GM11168 (cell line): ENCODE measurements around the gene FN3K.

Source experiments
- in situ Hi-C: fragments of 300-500 bp; cut with MboI; formaldehyde crosslinking; loops from one replicate; pipeline ENCODE4 v1.12.0; 2022; ENCODE audit warnings: low sequenced_read_pairs; ENCODE audit not compliant: unreplicated experiment

FN3K gene

DNA sequence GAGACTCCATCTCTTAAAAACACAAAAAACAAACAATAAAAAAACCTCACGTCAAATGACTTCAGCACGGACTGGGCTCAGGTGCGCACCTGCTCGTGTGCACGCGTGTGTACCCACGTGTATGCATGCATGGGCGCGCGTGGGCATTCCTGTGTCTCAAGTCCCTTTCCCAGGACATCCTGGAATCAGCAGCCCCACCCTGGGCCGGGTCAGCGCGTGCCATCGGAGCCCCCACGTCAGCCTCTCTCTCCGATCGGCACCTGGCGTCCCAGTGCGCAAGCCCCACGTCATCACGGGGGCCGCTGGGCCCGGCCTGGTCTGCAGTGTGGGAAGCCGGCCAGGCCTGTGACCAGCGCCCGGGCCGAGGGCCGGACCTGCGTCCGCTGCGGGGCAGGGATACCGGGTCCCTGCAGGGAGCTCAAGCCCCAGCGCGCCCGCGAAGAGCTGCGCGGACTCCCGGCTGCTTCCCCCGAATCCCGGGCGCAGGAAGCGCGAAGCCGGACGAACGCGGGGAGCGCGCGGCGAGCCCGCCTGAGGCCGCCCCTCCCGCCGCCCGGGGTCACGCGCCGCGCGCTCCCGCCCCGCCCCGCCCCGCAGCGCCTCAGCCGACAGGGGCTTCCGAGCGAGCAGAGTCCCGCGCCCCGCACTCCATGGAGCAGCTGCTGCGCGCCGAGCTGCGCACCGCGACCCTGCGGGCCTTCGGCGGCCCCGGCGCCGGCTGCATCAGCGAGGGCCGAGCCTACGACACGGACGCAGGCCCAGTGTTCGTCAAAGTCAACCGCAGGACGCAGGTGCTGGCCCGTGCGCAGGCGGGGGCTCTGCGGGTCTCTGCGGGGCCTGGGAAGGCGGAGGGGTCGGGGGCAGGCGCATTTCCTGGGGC is at the start of gene FN3K:
TSS of gene FN3K (plus strand) at position 629 of the 880 bp plus-strand sequence. CDS start at position 651, 22 bp downstream.
- in situ Hi-C loops, result no loop called here

DNA sequence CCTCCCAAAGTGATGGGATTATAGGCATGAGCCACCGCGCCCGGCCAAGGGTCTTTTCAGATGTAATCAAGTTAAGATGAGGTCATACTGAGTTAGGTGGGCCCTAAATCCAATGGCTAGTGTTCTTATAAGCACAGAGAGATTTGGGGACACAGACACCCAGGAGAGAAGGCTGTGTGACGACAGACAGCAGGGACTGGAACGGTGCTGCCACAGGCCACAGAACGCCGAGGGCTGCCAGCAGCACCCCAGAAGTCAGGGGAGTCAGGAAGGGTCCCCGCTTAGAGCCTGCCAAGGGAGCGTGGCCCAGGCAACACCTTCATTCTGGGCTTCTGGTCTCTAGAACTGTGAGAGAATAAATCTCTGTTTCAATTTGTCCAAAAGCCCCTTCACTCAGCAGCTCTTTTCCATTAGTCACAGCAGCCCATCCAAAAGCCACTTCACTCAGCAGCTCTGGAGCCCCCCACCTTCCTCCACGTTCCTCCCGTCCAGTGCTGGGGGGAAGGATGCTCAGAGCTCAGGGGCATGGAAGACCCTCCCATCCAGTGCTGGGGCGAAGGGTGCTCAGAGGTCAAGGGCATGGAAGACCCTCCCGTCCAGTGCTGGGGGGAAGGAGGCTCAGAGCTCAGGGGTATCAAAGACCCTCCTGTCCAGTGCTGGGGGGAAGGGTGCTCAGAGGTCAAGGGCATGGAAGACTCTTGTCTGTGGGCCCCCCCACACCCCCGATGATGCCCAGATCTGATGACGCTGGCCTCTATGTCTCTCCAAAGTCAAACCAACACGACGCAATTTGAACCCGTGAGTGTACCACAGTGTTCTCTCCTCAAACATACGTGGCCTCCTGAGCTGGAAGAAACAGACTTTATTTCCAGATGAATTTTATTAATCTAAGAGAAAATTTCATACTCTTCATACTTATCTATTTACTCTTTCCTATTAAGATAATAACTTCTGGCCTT is 48.8 kb upstream of the FN3K start:
- in situ Hi-C loops, result no loop called here

DNA sequence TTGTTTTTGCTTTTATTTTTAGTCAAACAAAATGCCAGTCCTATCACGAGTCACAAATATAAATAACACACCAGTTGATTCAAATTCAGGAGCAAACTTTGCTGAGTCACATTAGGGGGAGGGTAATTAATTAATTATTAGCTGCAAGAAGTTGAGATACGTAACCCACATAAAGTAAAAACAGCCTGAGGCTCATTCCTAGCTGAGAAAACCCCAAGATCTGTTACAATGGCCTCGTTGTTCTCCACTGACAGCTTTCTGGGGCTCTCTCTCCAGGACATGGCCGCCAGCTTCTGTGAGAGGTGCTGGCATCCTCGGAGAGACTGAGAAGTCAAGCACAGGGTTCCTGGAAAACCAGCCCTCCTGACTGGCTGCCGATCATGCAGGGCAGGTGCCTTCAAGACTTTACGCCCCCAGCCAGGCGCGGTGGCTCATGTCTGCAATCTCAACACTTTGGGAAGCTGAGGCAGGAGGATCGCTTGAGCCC is 48.0 kb upstream of the FN3K start:
- in situ Hi-C loops, result no loop called here

DNA sequence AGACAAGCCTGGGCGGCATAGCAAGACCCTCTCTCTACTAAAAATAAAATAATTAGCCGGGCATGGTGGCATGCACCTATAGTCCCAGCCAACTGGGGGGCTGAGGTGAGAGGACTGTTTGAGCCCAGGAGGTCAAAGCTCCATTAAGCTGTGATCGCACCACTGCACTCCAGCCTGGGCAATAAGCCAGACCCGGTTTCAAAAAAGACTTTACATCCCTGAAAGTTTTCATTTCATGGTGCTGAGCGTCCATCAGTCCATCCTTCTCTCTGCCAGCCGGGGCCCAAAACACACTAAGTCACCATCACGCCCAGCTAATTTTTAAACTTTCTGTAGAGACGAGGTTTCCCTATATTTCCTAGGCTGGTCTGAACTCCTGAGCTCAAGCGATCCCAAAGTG is 47.5 kb upstream of the FN3K start:
- in situ Hi-C loops, result no loop called here

DNA sequence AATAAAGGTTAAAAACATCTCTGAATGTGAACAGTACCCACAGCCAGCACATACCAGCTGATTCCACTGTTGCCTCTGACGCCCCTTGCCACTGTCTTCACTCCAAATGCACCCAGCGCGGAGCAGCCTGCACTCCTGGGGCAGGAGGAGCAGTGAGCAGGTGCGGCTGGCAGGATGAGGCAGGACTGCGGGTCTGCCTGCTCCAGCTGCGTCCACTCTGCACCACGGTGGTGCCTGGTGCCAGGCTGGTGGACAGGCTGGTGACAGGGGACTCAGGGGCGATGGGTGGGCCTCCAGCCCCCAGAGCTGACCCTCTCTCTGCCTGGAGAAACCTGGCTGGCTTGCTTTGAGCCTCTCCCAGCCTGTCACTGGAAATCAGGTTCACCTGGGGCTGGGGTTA is 46.3 kb upstream of the FN3K start:
- in situ Hi-C loops, result no loop called here

DNA sequence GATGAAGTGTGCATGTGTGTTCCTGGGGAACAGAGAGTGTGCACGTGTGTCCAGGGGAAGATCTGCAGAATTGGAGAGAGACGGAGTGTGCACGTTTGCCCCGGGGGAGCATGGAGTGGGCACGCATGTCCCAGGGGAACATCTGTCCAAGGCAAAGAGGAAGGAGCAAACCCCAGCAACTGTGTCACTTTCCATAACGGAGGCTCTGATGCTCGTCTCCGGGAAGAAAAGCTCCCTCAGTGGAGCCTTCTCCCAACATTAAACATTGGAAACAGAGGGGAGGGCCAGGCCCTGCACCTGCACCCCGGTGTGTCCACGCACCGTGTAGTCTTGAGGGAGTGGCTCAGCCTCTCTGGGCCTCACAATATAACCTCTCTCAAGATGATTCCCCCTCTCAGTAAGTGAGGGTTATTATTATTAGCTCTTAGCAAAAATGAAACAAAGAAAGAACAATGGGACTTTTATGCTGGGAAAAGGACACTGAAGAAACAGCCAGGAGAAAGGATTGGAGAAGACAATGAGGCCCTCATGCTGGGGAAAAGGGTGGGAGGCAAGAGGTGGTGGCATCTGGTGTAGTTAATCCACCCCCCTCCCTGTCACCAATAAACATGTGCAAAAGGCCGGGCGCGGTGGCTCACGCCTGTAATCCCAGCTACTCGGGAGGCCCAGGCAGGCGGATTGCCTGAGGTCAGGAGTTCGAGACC is 44.5 kb upstream of the FN3K start:
- in situ Hi-C loops, result no loop called here

DNA sequence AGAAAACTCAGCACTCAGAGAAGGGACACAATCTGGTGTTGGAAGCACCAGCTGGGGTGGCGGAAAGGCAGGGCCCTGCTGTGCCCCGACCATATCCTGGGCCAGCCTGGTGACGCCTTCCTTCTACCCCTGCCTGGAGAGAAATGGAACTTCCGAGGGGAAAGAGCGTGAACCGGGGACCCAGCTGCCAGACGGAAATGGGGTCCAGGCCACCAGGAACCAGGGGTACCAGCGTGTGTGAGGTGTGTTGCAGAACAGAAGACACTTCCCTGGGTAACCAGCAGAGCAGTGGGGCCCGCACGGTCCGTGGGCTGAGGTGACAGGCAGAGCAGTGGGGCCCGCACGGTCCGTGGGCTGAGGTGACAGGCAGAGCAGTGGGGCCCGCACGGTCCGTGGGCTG is 43.7 kb upstream of the FN3K start:
- in situ Hi-C loops, result no loop called here

DNA sequence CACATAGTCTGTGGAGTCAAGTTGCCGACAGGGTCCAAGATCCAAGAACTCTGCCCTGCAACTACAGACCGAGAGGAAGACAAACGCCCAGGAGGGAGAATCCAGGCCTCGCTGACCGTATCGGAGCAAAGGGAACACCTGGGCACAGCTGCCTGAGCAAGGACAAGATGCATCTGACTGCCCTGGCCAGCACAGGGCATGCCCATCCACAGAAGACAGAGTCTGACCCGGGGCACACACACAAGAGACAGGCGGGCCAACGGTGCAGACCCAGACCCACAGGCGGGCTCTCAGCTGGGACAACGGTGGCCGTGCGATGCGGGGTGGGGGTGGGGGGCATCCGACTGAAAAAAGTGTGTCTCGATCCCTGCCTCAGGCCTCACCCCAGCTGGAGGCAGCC is 43.1 kb upstream of the FN3K start:
- in situ Hi-C loops, result no loop called here

DNA sequence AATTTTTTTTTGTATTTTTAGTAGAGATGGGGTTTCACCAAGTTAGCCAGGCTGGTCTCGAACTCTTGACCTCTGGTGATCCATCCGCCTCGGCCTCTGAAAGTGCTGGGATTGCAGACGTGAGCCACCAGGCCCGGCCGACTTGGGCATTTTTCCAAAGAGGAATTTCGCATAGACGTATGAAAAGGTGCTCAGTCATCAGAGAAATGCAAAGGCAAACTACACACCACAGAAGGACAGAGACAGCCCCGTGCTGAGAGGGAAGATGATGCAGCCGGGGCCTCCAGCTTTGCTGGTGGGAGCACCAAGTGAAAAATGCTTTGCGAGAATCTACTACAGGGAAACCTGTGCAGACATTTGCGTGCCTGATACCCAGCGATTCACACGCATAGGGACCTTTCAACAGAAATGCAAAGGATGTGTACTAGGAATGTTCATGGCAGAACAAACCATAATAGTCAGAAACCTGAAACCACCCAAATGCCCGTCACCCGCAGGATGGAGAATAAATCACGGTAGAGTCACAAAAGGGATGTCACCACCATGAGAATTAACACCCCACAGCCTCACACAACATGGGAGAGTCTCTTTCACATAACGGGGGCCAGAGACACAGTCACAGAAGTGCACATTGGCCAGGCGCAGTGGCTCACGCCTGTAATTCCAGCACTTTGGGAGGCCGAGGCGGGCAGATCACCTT is 42.1 kb upstream of the FN3K start:
- in situ Hi-C loops, result no loop called here

DNA sequence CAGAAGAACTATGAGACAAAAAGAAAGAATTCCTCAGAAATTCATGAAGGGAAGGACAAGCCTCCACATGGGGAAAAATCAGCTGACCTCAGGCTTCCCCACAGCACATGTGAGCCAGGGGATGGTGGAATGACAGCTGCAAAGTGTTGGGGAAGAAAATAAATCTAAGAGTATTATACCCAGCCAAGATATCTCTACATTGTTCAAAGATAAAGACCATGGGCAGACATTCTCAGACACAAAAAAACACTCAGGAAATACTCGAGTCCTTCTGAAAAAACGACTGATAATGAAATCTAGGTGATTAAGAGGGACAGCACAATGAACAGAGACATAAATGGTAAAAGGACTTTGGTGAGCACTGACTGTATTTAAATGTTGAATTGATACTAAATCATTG is 40.8 kb upstream of the FN3K start:
- in situ Hi-C loops, result no loop called here

DNA sequence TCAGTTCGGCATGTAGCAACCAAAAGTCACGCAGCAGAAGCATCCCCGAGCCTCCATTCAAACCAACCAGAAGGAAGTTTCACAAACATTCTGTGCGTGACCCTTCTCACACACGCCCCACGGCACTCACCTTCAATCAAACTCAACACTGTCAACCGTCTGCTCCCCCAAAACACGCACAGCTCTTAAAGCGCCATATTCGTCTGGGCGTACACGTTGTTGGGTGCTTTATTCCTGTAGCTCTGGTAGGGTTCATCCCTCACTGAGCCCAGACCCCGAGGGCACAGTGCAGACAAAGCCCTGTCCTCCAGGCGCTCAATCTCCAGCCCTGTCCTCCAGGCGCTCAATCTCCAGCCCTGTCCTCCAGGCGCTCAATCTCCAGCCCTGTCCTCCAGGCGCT is 39.2 kb upstream of the FN3K start:
- in situ Hi-C loops, result no loop called here

DNA sequence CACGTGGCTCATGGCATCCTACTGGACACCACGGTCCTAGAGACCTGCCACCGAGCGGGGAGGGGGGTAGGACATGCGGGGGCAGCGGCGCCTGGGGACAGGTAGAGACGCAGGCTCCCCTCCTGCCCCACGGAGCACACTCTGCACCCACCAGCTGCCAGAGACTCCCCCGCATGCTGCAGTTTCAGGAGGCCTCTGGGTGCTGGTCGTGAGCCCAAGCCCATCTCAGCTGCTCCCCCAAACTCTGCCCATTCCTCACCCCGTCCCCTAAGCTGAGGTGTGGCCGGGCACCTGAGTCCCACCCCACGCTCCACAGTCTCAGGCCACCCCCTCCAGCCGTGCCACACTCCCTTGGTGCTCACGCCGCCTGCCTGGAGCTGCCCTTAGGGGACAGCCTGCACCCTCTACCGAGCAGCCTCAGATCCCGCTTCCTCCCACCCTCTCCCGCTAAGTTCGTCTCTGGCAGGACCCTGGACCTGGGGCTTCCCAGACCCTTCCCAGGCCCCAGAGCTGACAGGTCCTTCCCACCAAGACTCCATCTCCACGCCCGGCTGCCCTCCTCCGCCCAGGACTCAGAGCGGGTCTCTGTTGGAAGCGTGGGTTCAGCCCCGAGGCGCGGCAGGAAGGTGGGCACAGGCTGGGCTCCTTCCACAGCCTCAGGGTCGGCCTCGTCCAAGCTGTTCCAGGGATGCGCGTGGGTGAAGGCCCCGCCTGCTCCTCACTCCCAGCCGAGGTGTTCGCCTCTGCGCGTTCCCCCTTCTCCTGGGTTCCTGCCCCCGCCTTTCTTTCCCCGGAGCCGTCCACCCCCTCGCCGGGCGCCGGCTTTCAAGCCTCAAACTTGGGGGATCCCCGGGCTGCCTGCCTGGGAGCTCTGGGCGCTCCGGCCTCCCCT is 38.3 kb upstream of the FN3K start:
- in situ Hi-C loops, result no loop called here

DNA sequence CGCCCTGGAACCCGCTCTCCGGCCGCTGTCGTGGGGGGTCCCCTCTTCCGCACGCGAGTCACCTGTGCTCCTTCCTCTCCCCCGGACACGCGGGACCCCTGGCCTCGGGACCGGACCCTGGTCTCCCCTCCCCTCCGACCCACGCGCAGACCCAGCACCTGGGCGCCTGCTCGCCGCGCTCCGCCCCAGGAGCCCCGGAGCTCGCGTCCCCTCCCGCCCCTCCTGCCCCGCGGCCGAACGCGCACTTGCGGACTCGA is 37.7 kb upstream of the FN3K start:
- in situ Hi-C loops, result no loop called here

DNA sequence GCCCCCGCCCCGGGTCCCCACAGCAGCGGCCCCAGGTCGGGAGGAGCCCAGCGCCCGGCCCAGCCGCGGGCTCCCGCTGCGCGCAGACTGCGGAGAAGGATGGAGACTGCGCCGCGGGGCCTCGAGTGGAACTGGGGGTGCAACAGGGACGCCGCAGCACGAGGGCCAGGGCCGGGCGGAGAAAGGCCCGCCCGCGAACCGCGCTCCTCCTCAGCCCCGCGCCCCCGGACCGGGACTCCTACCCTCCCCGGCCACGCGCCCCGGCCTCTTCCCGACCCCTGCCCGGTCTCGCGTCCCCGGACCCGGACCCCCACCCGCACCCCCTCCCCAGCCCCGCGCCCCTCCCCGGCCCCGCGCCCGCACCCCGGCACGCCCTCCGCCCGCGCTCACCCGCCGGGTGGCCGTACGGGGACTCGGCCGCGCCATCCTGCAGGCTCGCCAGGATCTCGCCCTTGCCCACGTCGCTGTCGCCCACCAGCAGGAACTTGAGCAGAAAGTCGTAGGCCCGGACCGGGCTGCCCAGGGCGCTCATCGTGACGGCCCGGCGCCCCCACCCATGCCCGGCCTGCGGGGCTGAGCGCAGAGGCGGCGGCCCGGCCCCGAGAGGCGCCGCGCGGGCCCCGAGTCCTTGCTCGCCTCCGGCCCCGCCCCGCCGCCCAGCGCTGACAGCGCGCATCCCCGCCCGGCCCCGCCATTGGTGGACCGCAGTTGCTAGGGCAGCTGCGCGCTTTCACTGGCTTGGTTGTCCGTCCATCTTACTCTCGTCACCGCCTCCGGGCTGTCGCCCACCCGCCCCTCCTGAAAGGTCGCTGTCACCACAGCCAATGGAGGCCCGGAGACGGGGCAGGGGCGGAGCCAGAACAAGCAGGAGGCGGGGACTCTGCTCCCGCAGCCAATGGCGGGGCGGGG is 37.1 kb upstream of the FN3K start, which contains the start of gene RAB40B:
TSS of gene RAB40B (minus strand) at position 634 of the 909 bp plus-strand sequence. CDS start at position 532, 102 bp downstream.
- in situ Hi-C loops, result no loop called here

DNA sequence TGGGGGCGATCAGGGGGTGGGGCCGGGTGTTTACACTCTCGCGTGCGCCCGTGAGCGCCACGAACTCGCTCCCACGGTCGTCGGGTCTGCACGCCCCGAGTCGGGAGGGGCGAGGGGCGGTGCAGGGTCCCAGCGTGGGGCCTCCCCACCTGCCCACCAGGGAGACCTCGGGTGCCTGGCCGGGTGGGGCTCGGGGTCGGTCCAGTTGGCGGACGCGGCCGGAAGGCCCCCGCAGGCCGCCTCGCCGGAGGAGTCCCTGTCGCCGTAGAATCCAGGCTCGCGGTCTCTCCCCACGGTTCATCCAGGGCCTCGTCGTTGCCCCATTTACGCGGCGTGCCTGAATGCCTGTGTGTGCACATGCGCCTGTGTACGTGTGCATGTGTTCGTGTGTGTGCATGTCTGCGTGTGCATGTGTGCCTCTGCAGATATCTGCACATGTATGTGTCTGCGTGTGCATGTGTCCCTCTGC is 36.4 kb upstream of the FN3K start:
- in situ Hi-C loops, result no loop called here

DNA sequence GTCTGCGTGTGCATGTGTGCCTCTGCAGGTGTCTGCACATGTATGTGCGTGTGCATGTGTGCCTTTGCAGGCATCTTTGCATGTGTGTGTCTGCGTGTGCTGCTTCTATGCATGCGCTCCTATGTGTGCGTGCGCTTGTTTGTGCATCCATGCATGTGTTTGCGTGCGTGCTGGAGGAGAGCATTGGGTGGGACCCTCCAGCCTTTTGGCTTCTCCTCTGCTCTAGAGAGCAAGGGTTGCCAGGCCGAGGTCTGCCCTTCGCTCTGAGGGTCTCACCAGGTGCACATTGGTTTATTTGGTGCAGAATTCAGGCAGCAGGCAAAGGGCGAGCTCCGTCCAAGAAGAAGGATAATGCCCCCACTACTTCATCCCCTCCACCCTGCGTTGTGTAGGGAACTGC is 35.9 kb upstream of the FN3K start:
- in situ Hi-C loops, result no loop called here

DNA sequence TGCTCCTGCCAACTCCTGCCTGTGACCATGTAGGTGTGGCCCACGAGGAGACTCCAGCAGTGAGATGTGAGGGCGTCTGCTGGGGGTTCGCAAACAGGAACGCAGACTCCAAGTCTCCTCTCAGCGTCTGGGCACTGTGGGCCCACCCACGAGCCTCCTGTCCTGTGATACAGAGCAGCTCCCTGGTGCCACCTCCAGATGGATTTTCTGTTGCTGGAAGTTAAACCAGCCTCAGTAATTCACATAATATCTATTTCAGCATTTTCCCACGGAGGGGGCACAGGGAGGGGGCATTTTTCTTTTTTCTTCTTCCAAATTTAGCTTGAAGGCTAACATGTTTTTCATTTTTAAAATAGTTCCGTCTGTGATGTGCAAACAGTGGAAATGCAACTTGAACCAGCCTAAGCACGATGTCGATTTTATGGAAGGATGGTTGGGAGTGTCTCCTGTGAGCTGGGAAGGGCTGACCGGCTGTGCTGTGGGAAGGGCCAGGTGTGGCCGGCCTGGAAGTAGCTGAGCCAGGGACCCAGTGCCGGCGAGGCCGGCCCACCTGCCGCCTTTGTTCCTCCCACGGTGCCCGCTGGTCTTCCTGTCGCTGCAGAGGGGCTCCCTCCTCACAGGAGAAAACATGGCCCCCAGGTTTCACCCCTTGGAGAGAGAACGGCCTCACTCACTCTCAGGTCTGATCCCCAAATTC is 33.0 kb upstream of the FN3K start:
- in situ Hi-C loops, result no loop called here
